NCI-H774 (cell line): ENCODE measurements around the gene OSBPL7.

ENCODE experiments used
- DNase-seq: peaks from one replicate; lab custom pipeline; 2025; lab: John Stamatoyannopoulos, UW

Gene OSBPL7

GRCh38 chr17:47847341-47848197, 26.0 kb upstream of the OSBPL7 start:
- no peak for DNase-seq

GRCh38 chr17:47846716-47847340, 25.2 kb upstream of the OSBPL7 start:
- no peak for DNase-seq

- no peak for DNase-seq
These were observed 24.1 kb upstream of the OSBPL7 start for GRCh38 chr17:47845716-47846075.

GRCh38 chr17:47844814-47845715, 23.5 kb upstream of the OSBPL7 start:
- no peak for DNase-seq

- DNase-seq, result no peak
These were observed 22.6 kb upstream of the OSBPL7 start for GRCh38 chr17:47844227-47844626.

- no peak for DNase-seq
These were observed 21.8 kb upstream of the OSBPL7 start for GRCh38 chr17:47843391-47843730.

- DNase-seq, result no peak
These were observed 20.1 kb upstream of the OSBPL7 start for GRCh38 chr17:47841488-47842291.

GRCh38 chr17:47840742-47841487, 19.3 kb upstream of the OSBPL7 start, which contains the start of gene SCRN2:
Gene SCRN2, minus strand, starts transcription at chr17:47841273. Its CDS starts 430 bp downstream, at chr17:47840843.
- peak; percentile 95 for DNase-seq

- DNase-seq, result no peak
These were observed 18.6 kb upstream of the OSBPL7 start for GRCh38 chr17:47840001-47840741.

GRCh38 chr17:47839071-47839470, 17.5 kb upstream of the OSBPL7 start:
- DNase-seq, result no peak

- no peak for DNase-seq
These were observed 17.0 kb upstream of the OSBPL7 start for GRCh38 chr17:47838636-47839035.

- no peak for DNase-seq
These were observed 15.9 kb upstream of the OSBPL7 start for GRCh38 chr17:47837401-47838039.

- DNase-seq, result no peak
These were observed 15.0 kb upstream of the OSBPL7 start for GRCh38 chr17:47836601-47837000.

- DNase-seq, result no peak
These were observed 13.2 kb upstream of the OSBPL7 start for GRCh38 chr17:47834756-47835155.

GRCh38 chr17:47831934-47832327, 10.3 kb upstream of the OSBPL7 start:
- DNase-seq, result no peak

GRCh38 chr17:47831003-47831933, 9.7 kb upstream of the OSBPL7 start, which contains the start of the genes LRRC46 and MRPL10:
Gene LRRC46, plus strand, starts transcription at chr17:47831670. Its CDS starts 320 bp downstream, at chr17:47831990.
Gene MRPL10, minus strand, starts transcription at chr17:47831541. Its CDS starts 30 bp downstream, at chr17:47831511.
- DNase-seq, result peak; percentile 97

- no peak for DNase-seq
These were observed 8.9 kb upstream of the OSBPL7 start for GRCh38 chr17:47830396-47831002.

GRCh38 chr17:47829870-47830269, 8.3 kb upstream of the OSBPL7 start:
- DNase-seq, result no peak
